ENCODE data around the gene TMEM38B. TPM values are rescaled to one million over a fixed set of nuclear protein-coding genes. Genes with fewer than 3 reads are reported as not detected.

The TMEM38B gene
- total RNA-seq, 4 donors from 2014 or later: 38.4 to 80.9 (median 60.2) TPM

- Histone ChIP-seq H3K4me1 (no peaks in the 10 kb centered on the region), H3K27me3 (no peaks in the 10 kb centered on the region), H3K27ac (no peak overlapping the region), H3K36me3 (no peaks in the 10 kb centered on the region), H3K4me3 (replicated peaks in 1 of 3) (no peak overlapping the region), H3K9me3 (no peaks in the 10 kb centered on the region)
- TF ChIP-seq CTCF (IDR thresholded peaks at IDR 0.05) (no peak), POLR2A (IDR thresholded peaks at IDR 0.05) (no peak)
- DNase-seq: no peak
- 80 to 85% methylated on average over 3 of the region's 3 CpGs for WGBS, 2 donors
- intact Hi-C loops (cut with DNase I): no loop called here
Measured at GRCh38 chr9:105673850-105674387, 20.4 kb upstream of the TMEM38B start.

GRCh38 chr9:105676351-105676923 is 17.9 kb upstream of the TMEM38B start:
- no peaks in the 10 kb centered on the region for H3K27me3 ChIP-seq
- no peaks in the 10 kb centered on the region for H3K36me3 ChIP-seq
- H3K9me3 ChIP-seq: no peaks in the 10 kb centered on the region
- no peaks in the 10 kb centered on the region for H3K4me1 ChIP-seq
- H3K4me3 ChIP-seq (replicated peaks in 1 of 3): no peak overlapping the region
- WGBS, 2 donors: 62 to 63% methylated on average over 6 of the region's 6 CpGs
- intact Hi-C loops (cut with DNase I): no loop called here
- DNase-seq: no peak
- TF ChIP-seq CTCF (IDR thresholded peaks at IDR 0.05) (no peak), POLR2A (IDR thresholded peaks at IDR 0.05) (no peak)
- H3K27ac ChIP-seq: no peak overlapping the region

GRCh38 chr9:105678163-105678562 is 16.2 kb upstream of the TMEM38B start:
- Histone ChIP-seq H3K4me3 (replicated peaks in 1 of 3) (no peak overlapping the region), H3K27ac (no peak overlapping the region), H3K4me1 (no peaks in the 10 kb centered on the region), H3K27me3 (no peaks in the 10 kb centered on the region), H3K9me3 (no peaks in the 10 kb centered on the region), H3K36me3 (no peaks in the 10 kb centered on the region)
- 90 to 96% methylated on average over 1 of the region's 1 CpG for WGBS, 2 donors
- DNase-seq: no peak
- intact Hi-C loops (cut with DNase I): no loop called here
- TF ChIP-seq CTCF (IDR thresholded peaks at IDR 0.05) (no peak), POLR2A (IDR thresholded peaks at IDR 0.05) (no peak)

GRCh38 chr9:105678781-105679180 is 15.6 kb upstream of the TMEM38B start:
- Histone ChIP-seq H3K4me1 (no peaks in the 10 kb centered on the region), H3K27me3 (no peaks in the 10 kb centered on the region), H3K9me3 (no peaks in the 10 kb centered on the region), H3K27ac (no peak overlapping the region), H3K4me3 (replicated peaks in 1 of 3) (no peak overlapping the region), H3K36me3 (no peaks in the 10 kb centered on the region)
- intact Hi-C loops (cut with DNase I): no loop called here
- DNase-seq: no peak
- TF ChIP-seq POLR2A (IDR thresholded peaks at IDR 0.05): no peak
- no peak for TF ChIP-seq CTCF (IDR thresholded peaks at IDR 0.05)
- 59 to 60% methylated on average over 1 of the region's 1 CpG for WGBS, 2 donors

GRCh38 chr9:105679257-105680022 is 14.9 kb upstream of the TMEM38B start:
- no peaks in the 10 kb centered on the region for H3K27me3 ChIP-seq
- H3K4me1 ChIP-seq: no peaks in the 10 kb centered on the region
- H3K4me3 ChIP-seq (replicated peaks in 1 of 3): no peak overlapping the region
- H3K27ac ChIP-seq: no peak overlapping the region
- 69 to 72% methylated on average over 8 of the region's 8 CpGs for WGBS, 2 donors
- DNase-seq: no peak
- intact Hi-C loops (cut with DNase I): no loop called here
- H3K36me3 ChIP-seq: no peaks in the 10 kb centered on the region
- no peak for TF ChIP-seq POLR2A (IDR thresholded peaks at IDR 0.05)
- TF ChIP-seq CTCF (IDR thresholded peaks at IDR 0.05): no peak
- H3K9me3 ChIP-seq: no peaks in the 10 kb centered on the region

Measured in thyroid gland (tissue), 4 donors.